ENCODE results near the gene SELE. TPM values are rescaled to one million over a fixed set of nuclear protein-coding genes. Genes with fewer than 3 reads are reported as not detected.

SELE gene
- polyA plus RNA-seq, 1 donor from 2014 or later: not detected

DNA sequence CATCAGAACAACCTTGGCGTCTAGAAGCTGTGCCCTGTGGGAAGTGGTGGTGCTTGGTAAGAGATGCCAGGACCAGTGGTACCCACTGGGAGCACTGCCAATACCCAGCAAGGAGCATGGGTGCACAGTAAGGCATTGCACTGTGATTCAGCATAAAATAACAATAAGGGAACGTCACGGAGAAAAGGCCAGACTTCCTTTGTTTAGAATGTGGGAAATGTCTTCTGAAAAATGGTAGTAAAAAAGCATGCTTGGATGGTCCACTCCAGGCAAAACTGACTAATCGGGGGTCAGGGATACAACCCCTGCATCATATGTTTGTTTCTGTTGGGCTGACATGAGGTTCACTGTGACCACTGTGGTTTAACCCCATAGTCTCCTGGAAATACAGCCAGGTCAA, 46.1 kb upstream of the SELE start:
- Histone ChIP-seq H3K4me3 (ENCODE audit: low read length) (no peak overlapping the region), H3K27me3 (ENCODE audit: insufficient read depth, low read depth, low read length) (no peaks in the 10 kb centered on the region), H3K36me3 (ENCODE audit: insufficient read depth, low read length) (no peaks in the 10 kb centered on the region), H3K9me2 (ENCODE audit: insufficient read depth, low read length) (no peaks in the 10 kb centered on the region), H3K79me2 (replicated peaks; ENCODE audit: insufficient read depth, low read length) (no peaks in the 10 kb centered on the region), H3K9ac (ENCODE audit: low read length) (no peak overlapping the region), H3K9me3 (ENCODE audit: low read length) (no peaks in the 10 kb centered on the region), H3K4me2 (ENCODE audit: low read length) (no peak overlapping the region), H3K27ac (ENCODE audit: low read length) (no peak overlapping the region), H2AFZ (ENCODE audit: low read depth, low read length) (no peak overlapping the region), H3F3A (ENCODE audit: insufficient read depth, low read length, poor library complexity, severe bottlenecking) (no peaks in the 10 kb centered on the region), H4K20me1 (ENCODE audit: insufficient read depth) (no peaks in the 10 kb centered on the region)
- TF ChIP-seq EZH2 (IDR thresholded peaks at IDR 0.05; ENCODE audit: borderline replicate concordance, insufficient read depth, low read length, poor library complexity, severe bottlenecking): no peak
- TF ChIP-seq EP300 (conservative IDR thresholded peaks at IDR 0.05; ENCODE audit: poor library complexity, severe bottlenecking): no peak
- no peak for TF ChIP-seq RAD21 (conservative IDR thresholded peaks at IDR 0.05)
- TF ChIP-seq POLR2AphosphoS5 (IDR thresholded peaks at IDR 0.05): no peak
- TF ChIP-seq MXI1 (conservative IDR thresholded peaks at IDR 0.05; ENCODE audit: poor library complexity, severe bottlenecking): no peak
- TF ChIP-seq, protein P1, sequence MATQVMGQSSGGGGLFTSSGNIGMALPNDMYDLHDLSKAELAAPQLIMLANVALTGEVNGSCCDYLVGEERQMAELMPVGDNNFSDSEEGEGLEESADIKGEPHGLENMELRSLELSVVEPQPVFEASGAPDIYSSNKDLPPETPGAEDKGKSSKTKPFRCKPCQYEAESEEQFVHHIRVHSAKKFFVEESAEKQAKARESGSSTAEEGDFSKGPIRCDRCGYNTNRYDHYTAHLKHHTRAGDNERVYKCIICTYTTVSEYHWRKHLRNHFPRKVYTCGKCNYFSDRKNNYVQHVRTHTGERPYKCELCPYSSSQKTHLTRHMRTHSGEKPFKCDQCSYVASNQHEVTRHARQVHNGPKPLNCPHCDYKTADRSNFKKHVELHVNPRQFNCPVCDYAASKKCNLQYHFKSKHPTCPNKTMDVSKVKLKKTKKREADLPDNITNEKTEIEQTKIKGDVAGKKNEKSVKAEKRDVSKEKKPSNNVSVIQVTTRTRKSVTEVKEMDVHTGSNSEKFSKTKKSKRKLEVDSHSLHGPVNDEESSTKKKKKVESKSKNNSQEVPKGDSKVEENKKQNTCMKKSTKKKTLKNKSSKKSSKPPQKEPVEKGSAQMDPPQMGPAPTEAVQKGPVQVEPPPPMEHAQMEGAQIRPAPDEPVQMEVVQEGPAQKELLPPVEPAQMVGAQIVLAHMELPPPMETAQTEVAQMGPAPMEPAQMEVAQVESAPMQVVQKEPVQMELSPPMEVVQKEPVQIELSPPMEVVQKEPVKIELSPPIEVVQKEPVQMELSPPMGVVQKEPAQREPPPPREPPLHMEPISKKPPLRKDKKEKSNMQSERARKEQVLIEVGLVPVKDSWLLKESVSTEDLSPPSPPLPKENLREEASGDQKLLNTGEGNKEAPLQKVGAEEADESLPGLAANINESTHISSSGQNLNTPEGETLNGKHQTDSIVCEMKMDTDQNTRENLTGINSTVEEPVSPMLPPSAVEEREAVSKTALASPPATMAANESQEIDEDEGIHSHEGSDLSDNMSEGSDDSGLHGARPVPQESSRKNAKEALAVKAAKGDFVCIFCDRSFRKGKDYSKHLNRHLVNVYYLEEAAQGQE (IDR thresholded peaks at IDR 0.05; ENCODE audit: borderline replicate concordance): no peak
- no peak for TF ChIP-seq SMC3 (conservative IDR thresholded peaks at IDR 0.05; ENCODE audit: poor library complexity)
- TF ChIP-seq TAF1 (IDR thresholded peaks at IDR 0.05; ENCODE audit: low read depth): no peak
- TF ChIP-seq, protein P2, sequence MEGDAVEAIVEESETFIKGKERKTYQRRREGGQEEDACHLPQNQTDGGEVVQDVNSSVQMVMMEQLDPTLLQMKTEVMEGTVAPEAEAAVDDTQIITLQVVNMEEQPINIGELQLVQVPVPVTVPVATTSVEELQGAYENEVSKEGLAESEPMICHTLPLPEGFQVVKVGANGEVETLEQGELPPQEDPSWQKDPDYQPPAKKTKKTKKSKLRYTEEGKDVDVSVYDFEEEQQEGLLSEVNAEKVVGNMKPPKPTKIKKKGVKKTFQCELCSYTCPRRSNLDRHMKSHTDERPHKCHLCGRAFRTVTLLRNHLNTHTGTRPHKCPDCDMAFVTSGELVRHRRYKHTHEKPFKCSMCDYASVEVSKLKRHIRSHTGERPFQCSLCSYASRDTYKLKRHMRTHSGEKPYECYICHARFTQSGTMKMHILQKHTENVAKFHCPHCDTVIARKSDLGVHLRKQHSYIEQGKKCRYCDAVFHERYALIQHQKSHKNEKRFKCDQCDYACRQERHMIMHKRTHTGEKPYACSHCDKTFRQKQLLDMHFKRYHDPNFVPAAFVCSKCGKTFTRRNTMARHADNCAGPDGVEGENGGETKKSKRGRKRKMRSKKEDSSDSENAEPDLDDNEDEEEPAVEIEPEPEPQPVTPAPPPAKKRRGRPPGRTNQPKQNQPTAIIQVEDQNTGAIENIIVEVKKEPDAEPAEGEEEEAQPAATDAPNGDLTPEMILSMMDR (IDR thresholded peaks at IDR 0.05; ENCODE audit: poor library complexity, severe bottlenecking): no peak

DNA sequence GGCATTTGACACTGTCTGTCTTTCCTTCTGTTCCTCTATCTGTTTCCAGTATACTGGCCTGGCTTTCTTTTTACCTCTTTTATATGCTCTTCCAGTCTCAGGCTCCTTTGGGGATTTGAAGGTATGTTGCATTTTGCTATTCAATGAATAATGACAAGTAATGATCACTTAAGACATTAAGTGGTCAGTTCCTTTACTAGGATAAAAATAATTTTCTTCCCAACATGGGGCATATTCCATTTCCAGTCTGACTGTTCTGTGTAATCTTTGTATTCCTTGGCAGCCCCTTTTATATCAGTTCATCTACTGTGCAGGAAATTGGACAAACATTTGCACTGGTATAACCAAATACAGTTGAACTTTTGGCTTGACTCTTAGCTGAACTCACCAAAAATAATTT, 45.3 kb upstream of the SELE start:
- Histone ChIP-seq H3K4me2 (ENCODE audit: low read length) (no peak overlapping the region), H3K36me3 (ENCODE audit: insufficient read depth, low read length) (no peaks in the 10 kb centered on the region), H3K9me3 (ENCODE audit: low read length) (no peaks in the 10 kb centered on the region)

More for the DNA sequence above, 45.3 kb upstream of the SELE start:
- H3K9ac ChIP-seq (ENCODE audit: low read length): no peak overlapping the region
- no peaks in the 10 kb centered on the region for H4K20me1 ChIP-seq (ENCODE audit: insufficient read depth)
- no peaks in the 10 kb centered on the region for H3F3A ChIP-seq (ENCODE audit: insufficient read depth, low read length, poor library complexity, severe bottlenecking)
- H3K27ac ChIP-seq (ENCODE audit: low read length): no peak overlapping the region
- TF ChIP-seq EZH2 (IDR thresholded peaks at IDR 0.05; ENCODE audit: borderline replicate concordance, insufficient read depth, low read length, poor library complexity, severe bottlenecking) (no peak), POLR2AphosphoS5 (IDR thresholded peaks at IDR 0.05) (no peak), MXI1 (conservative IDR thresholded peaks at IDR 0.05; ENCODE audit: poor library complexity, severe bottlenecking) (no peak), SMC3 (conservative IDR thresholded peaks at IDR 0.05; ENCODE audit: poor library complexity) (no peak), EP300 (conservative IDR thresholded peaks at IDR 0.05; ENCODE audit: poor library complexity, severe bottlenecking) (no peak), RAD21 (conservative IDR thresholded peaks at IDR 0.05) (no peak), TAF1 (IDR thresholded peaks at IDR 0.05; ENCODE audit: low read depth) (no peak)
- TF ChIP-seq, protein P2 (IDR thresholded peaks at IDR 0.05; ENCODE audit: poor library complexity, severe bottlenecking): no peak
- TF ChIP-seq, protein P1 (IDR thresholded peaks at IDR 0.05; ENCODE audit: borderline replicate concordance): no peak
- no peak overlapping the region for H2AFZ ChIP-seq (ENCODE audit: low read depth, low read length)
- H3K79me2 ChIP-seq (replicated peaks; ENCODE audit: insufficient read depth, low read length): no peaks in the 10 kb centered on the region
- no peak overlapping the region for H3K4me3 ChIP-seq (ENCODE audit: low read length)
- no peaks in the 10 kb centered on the region for H3K27me3 ChIP-seq (ENCODE audit: insufficient read depth, low read depth, low read length)
- no peaks in the 10 kb centered on the region for H3K9me2 ChIP-seq (ENCODE audit: insufficient read depth, low read length)
